GM12872 (cell line): ENCODE data around the gene RAPH1.
A peak's percentile ranks its signal among the peaks of the same experiment; 100 is the strongest.

Experiments used
- TF ChIP-seq, protein P1 (sequence below): IDR thresholded peaks from 3 replicates; pipeline ENCODE4 v1.5.1; 2011; ENCODE audit warnings: low read depth, mild to moderate bottlenecking, low read length, moderate library complexity; ENCODE audit not compliant: insufficient read depth

RAPH1 gene

DNA sequence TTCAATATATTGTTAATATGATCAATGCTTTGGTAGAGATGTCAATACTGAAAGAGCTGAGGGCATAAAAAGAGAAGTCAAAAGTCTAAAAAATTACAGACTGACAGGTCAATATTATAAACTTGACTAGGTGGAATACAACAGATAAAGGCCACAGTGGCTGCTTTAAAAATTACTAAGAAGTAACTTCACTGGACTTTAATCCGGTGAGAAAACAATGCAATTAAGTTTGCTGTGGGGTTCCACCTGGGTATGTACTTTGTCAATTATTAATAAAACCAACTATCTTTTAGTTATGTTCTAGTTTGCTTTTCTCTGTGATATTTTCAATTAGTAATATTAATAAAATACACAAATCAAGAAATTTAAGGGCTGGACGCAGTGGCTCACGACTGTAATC, 44.7 kb downstream of the RAPH1 start:
- TF ChIP-seq, protein P1, sequence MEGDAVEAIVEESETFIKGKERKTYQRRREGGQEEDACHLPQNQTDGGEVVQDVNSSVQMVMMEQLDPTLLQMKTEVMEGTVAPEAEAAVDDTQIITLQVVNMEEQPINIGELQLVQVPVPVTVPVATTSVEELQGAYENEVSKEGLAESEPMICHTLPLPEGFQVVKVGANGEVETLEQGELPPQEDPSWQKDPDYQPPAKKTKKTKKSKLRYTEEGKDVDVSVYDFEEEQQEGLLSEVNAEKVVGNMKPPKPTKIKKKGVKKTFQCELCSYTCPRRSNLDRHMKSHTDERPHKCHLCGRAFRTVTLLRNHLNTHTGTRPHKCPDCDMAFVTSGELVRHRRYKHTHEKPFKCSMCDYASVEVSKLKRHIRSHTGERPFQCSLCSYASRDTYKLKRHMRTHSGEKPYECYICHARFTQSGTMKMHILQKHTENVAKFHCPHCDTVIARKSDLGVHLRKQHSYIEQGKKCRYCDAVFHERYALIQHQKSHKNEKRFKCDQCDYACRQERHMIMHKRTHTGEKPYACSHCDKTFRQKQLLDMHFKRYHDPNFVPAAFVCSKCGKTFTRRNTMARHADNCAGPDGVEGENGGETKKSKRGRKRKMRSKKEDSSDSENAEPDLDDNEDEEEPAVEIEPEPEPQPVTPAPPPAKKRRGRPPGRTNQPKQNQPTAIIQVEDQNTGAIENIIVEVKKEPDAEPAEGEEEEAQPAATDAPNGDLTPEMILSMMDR, result no peak

DNA sequence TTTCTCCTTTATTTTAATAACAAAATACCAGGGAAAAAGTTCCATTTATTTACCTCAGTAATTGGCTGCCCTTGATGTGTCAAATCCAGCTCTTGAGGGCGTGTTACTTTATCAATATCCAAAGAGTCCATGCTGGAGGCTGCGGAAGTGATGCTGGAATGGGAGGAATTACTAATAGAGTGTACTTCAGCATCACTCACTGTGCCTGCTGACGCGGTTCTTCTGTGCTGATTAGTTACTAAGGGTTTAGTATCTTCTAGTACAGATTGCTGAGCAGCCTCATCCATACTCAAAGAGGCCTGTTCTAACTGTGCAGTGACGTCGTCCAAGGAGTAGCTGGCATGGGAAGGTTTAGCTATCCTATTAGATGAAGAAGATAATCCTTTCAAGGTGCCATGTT, 45.6 kb downstream of the RAPH1 start:
- TF ChIP-seq, protein P1, result no peak

DNA sequence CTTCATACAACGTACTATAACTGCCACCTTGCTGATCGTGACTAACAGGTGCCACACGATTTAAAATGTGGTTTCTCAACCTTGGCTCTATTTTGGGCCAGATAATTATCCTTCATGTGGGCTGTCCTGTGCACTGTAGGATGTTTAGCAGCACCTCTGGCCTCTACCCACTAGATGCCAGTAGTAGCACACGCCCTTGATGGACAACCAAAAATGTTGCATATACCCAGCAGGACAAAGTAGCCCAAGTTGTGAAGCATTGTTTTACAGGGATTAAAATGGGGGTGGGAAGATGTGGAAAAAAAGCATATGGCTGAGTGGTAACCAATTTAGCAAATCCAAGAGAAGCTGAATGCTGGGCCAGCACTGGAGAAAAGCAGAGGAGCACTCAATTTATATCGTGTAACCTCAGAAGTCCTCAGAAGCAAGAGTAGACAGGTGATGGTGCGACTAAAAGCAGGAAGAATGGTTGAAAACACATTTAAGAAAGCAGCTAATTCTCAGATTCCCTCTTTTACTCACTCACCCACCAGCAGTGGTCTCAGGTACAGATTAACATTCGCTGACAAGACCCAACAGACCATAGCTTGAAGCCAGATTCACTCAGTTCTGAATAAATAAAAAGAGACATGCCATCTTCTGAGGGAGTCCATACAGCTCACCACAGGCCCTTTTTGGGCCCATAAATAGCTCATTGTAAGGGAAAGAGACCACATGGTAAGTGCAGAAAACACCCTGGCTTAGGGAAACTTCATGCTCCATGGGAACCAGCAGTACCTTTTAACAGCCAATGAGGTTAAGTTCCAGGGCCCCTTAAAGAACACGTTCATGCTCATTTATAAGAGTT, 50.6 kb downstream of the RAPH1 start:
- TF ChIP-seq, protein P1, result peak; percentile 91

DNA sequence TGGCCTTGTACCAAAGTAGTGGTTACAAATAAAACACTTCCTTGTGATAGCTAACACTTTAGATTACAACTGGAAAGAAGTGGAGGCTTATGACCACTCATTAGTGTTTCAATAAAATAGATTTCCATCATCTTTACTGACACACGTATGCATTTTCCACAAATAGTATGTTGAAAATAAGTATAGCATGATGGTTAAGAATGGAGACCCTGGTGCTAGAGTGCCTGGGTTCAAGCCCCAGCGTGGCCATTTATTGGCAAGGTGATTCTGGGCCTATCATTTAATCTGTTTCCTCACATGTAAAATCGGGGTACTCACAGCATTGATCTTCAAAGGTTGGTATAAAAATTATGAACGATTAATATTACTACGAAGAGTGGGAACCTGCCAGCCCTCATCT, 54.5 kb downstream of the RAPH1 start:
- TF ChIP-seq, protein P1, result no peak

DNA sequence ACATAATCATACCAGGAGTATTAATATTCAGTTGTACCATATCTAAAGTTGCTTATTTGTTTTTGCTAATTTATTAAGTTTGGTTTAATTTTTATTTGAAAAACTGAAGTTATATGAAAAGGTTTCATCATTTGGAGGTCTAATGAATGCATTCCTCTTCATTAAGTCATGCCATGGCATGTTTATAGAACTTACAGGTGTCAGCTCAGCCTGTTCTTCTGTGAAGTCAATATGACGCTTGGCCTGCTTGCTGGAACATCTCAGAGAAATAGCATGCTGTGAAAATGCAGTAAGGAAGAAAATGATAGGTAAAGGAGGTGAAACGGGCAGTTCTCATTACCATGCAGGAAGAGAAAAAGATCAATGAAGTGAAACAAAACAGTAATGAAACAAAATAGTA, 58.2 kb downstream of the RAPH1 start:
- TF ChIP-seq, protein P1, result no peak

DNA sequence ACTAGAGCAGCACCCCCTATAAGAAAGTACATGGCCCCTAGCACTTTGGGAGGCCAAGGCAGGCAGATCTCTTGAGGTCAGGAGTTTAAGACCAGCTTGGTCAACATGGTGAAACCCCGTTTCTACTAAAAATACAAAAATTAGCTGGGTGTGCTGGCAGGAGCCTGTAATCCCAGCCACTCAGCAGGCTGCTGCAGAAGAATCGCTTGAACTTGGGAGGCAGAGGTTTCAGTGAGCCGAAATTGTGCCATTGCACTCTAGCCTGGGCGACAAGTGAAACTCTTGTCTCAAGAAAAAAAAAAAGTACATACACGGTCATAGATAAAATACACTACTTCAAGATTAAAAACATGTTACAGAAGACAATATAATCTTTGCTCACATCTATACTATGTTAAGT, 63.8 kb downstream of the RAPH1 start:
- TF ChIP-seq, protein P1, result no peak

DNA sequence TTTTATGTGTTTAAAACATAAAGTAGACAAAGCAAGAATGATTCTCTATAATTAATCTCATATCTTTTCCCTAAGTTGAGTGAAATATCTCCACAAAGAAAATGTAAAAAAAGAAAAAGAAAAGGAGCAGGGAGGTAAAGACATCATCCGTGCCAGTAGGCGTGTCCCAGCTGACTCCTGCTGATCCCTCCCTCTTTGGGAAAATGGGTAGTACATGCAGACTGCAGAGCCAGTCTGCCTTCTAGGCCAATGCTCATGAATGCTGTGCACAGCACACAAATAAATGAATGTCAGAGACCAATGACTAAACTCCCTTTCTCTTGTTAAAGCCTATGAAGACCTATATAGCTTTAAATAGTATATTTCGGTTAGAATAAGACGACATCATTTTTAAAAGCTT, 64.7 kb downstream of the RAPH1 start:
- TF ChIP-seq, protein P1, result no peak
